ENCODE measurements around the gene ADGRA1. TPM values are rescaled to one million over a fixed set of nuclear protein-coding genes. Genes with fewer than 3 reads are reported as not detected.

The ADGRA1 gene
- total RNA-seq, 4 donors from 2014 or later, result 0.07 to 1.0 TPM; not detected in 2

GRCh38 chr10:133163889-133164815 lies 76.4 kb downstream of the ADGRA1 start:
- Histone ChIP-seq H3K27ac (no peak overlapping the region), H3K36me3 (no peaks in the 10 kb centered on the region), H3K4me1 (peaks cover 0 to 13% of the 10 kb centered on the region in 2 donors), H3K27me3 (no peaks in the 10 kb centered on the region), H3K9me3 (no peaks in the 10 kb centered on the region), H3K4me3 (no peak overlapping the region)
- DNase-seq, result peak in 1 of 2 donors; percentile 12
- TF ChIP-seq POLR2A (IDR thresholded peaks at IDR 0.05), result no peak
- intact Hi-C loops (cut with DNase I; ENCODE audit: low total_unique reads), result no loop called here

- intact Hi-C loops (cut with DNase I; ENCODE audit: low total_unique reads), result no loop called here
- no peaks in the 10 kb centered on the region for H3K27me3 ChIP-seq
- no peak for DNase-seq
Observed at GRCh38 chr10:133164816-133165555, 77.3 kb downstream of the ADGRA1 start.

GRCh38 chr10:133165556-133166503 lies 78.1 kb downstream of the ADGRA1 start:
- Histone ChIP-seq H3K4me1 (peaks cover 0 to 9% of the 10 kb centered on the region in 2 donors), H3K9me3 (no peaks in the 10 kb centered on the region), H3K27me3 (no peaks in the 10 kb centered on the region), H3K4me3 (no peak overlapping the region), H3K27ac (no peak overlapping the region), H3K36me3 (no peaks in the 10 kb centered on the region)
- TF ChIP-seq CTCF (IDR thresholded peaks at IDR 0.05) (no peak), POLR2A (IDR thresholded peaks at IDR 0.05) (no peak)
- peak in 1 of 2 donors; percentile 8 for DNase-seq
- intact Hi-C loops (cut with DNase I; ENCODE audit: low total_unique reads), result no loop called here

More at GRCh38 chr10:133164816-133165555, 77.3 kb downstream of the ADGRA1 start:
- peaks cover 0 to 10% of the 10 kb centered on the region in 2 donors for H3K4me1 ChIP-seq
- H3K27ac ChIP-seq, result no peak overlapping the region
- TF ChIP-seq CTCF (IDR thresholded peaks at IDR 0.05) (no peak), POLR2A (IDR thresholded peaks at IDR 0.05) (no peak)
- no peaks in the 10 kb centered on the region for H3K9me3 ChIP-seq
- H3K36me3 ChIP-seq, result no peaks in the 10 kb centered on the region
- H3K4me3 ChIP-seq, result no peak overlapping the region

DNA sequence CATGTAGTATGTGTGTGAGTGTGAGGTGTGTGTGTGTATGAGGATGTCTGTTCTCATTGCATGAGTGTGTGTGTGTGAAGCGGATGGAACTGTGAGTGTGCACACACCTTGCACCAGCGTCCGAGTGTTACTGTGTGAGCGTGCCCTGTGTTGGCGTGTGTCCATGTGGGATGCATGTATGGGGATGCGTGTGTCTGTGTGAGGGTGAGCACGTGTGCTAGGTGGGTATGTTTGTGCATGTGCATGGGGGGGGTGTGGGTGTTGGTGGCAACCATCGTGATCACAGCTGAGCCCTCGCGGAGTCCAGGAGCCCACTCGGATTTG lies 78.7 kb downstream of the ADGRA1 start:
- no peaks in the 10 kb centered on the region for H3K27me3 ChIP-seq
- DNase-seq, result no peak
- H3K9me3 ChIP-seq, result no peaks in the 10 kb centered on the region
- no peak overlapping the region for H3K27ac ChIP-seq
- no peak for TF ChIP-seq POLR2A (IDR thresholded peaks at IDR 0.05)
- no peak for TF ChIP-seq CTCF (IDR thresholded peaks at IDR 0.05)
- no peaks in the 10 kb centered on the region for H3K36me3 ChIP-seq
- no peak overlapping the region for H3K4me3 ChIP-seq
- peaks cover 0 to 3% of the 10 kb centered on the region in 2 donors for H3K4me1 ChIP-seq
- intact Hi-C loops (cut with DNase I; ENCODE audit: low total_unique reads), result no loop called here
